ENCODE data around the gene RBFOX1. TPM values are rescaled to one million over a fixed set of nuclear protein-coding genes. Genes with fewer than 3 reads are reported as not detected.

The RBFOX1 gene
- polyA plus RNA-seq, 1 of the 3 experiments (the other 2 are of a cell fraction): not detected

DNA sequence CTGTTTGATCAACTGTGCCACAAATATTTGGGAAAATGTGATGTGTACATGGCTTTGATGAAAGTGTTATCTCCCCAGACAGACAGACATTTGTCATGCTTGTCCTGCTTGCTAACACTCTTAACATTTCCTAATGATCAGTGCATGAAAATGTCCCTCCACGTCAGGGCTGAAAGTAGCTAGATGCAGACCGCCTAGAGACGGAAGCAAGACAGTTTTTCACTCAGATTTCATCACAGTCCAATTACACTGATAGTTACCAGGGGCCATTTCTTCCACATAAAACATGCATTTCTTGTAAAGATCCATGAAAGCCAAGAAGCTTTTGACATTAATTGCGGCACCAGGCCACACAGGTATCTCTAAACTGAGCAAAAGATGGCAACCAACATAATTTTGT lies 347.7 kb downstream of the RBFOX1 start:
- CTCF ChIA-PET: no interaction called here
- H3K4me1 ChIP-seq (ENCODE audit: control insufficient read depth in 1 of 2, insufficient read depth in 2 of 2, low read depth in 1 of 2, low read length in 1 of 2): no peaks in the 10 kb centered on the region
- no peaks in the 10 kb centered on the region for H3K27me3 ChIP-seq (ENCODE audit: insufficient read depth)
- H3K36me3 ChIP-seq (replicated peaks in 1 of 2; ENCODE audit: control insufficient read depth in 1 of 2, insufficient read depth in 2 of 2, low read length in 1 of 2): no peaks in the 10 kb centered on the region
- no peak overlapping the region for H3K4me2 ChIP-seq
- H3K9me3 ChIP-seq: no peaks in the 10 kb centered on the region; the same call in 1 of the 2 replicates
- no peak overlapping the region for H3K9ac ChIP-seq
- 14% methylated on average over 4 of the region's 4 CpGs for WGBS (ENCODE audit: low lambda C conversion rate)
- no peak overlapping the region for H3K4me3 ChIP-seq (ENCODE audit: low read depth in 2 of 2, low read length in 1 of 2)
- H4K20me1 ChIP-seq (ENCODE audit: insufficient read depth): no peaks in the 10 kb centered on the region
- H2AFZ ChIP-seq (ENCODE audit: low read depth): no peak overlapping the region
- TF ChIP-seq, protein P1, sequence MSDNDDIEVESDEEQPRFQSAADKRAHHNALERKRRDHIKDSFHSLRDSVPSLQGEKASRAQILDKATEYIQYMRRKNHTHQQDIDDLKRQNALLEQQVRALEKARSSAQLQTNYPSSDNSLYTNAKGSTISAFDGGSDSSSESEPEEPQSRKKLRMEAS (IDR thresholded peaks at IDR 0.05; ENCODE audit: low read depth): no peak
- TF ChIP-seq, protein P2, sequence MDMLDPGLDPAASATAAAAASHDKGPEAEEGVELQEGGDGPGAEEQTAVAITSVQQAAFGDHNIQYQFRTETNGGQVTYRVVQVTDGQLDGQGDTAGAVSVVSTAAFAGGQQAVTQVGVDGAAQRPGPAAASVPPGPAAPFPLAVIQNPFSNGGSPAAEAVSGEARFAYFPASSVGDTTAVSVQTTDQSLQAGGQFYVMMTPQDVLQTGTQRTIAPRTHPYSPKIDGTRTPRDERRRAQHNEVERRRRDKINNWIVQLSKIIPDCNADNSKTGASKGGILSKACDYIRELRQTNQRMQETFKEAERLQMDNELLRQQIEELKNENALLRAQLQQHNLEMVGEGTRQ (IDR thresholded peaks at IDR 0.05; ENCODE audit: borderline replicate concordance, low read depth, low read length): no peak
- TF ChIP-seq NRF1 (IDR thresholded peaks at IDR 0.05; ENCODE audit: low read depth, low read length) (no peak), EP300 (IDR thresholded peaks at IDR 0.05; ENCODE audit: borderline replicate concordance in 1 of 2, low read depth in 1 of 2, low read length in 1 of 2) (no peak), FOXM1 (IDR thresholded peaks at IDR 0.05; ENCODE audit: low read depth) (no peak), FOXJ3 (CRISPR knock-in tag; IDR thresholded peaks at IDR 0.05) (no peak), TAF1 (IDR thresholded peaks at IDR 0.05; ENCODE audit: borderline replicate concordance, low read depth, low read length) (no peak), GABPA (IDR thresholded peaks at IDR 0.05; ENCODE audit: low read depth) (no peak)
- TF ChIP-seq, protein P3, sequence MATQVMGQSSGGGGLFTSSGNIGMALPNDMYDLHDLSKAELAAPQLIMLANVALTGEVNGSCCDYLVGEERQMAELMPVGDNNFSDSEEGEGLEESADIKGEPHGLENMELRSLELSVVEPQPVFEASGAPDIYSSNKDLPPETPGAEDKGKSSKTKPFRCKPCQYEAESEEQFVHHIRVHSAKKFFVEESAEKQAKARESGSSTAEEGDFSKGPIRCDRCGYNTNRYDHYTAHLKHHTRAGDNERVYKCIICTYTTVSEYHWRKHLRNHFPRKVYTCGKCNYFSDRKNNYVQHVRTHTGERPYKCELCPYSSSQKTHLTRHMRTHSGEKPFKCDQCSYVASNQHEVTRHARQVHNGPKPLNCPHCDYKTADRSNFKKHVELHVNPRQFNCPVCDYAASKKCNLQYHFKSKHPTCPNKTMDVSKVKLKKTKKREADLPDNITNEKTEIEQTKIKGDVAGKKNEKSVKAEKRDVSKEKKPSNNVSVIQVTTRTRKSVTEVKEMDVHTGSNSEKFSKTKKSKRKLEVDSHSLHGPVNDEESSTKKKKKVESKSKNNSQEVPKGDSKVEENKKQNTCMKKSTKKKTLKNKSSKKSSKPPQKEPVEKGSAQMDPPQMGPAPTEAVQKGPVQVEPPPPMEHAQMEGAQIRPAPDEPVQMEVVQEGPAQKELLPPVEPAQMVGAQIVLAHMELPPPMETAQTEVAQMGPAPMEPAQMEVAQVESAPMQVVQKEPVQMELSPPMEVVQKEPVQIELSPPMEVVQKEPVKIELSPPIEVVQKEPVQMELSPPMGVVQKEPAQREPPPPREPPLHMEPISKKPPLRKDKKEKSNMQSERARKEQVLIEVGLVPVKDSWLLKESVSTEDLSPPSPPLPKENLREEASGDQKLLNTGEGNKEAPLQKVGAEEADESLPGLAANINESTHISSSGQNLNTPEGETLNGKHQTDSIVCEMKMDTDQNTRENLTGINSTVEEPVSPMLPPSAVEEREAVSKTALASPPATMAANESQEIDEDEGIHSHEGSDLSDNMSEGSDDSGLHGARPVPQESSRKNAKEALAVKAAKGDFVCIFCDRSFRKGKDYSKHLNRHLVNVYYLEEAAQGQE (IDR thresholded peaks at IDR 0.05; ENCODE audit: low read depth, low read length): no peak
- DNase-seq: no peak
- POLR2A ChIA-PET: no interaction called here
- no peaks in the 10 kb centered on the region for H3F3A ChIP-seq (replicated peaks; ENCODE audit: insufficient read depth)
- no peaks in the 10 kb centered on the region for H3K9me2 ChIP-seq
- no peak overlapping the region for H3K27ac ChIP-seq (ENCODE audit: low read depth in 2 of 2, low read length in 1 of 2)
- H3K79me2 ChIP-seq (ENCODE audit: insufficient read depth): no peaks in the 10 kb centered on the region

DNA sequence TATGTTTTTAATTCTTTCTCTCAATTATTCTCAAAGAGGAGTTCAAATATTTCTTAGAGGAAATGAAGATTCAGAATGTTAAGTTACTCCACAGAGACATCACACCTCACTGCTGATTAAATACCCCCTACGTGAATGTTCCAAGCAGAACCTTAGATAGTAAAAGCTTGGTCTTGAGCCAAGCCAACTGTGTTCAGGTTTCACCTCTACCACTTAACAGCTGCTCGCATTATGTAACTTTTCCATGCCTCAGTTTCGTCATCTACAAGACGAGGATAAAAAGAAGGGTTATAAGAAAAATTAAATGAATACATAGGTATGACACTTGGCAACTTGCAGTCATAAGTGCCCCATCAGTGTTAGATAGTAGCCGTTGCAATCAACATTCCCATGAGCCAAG lies 356.2 kb downstream of the RBFOX1 start:
- no peak overlapping the region for H3K4me3 ChIP-seq (ENCODE audit: low read depth in 2 of 2, low read length in 1 of 2)
- H3K9me2 ChIP-seq: no peaks in the 10 kb centered on the region
- no peak overlapping the region for H3K27ac ChIP-seq (ENCODE audit: low read depth in 2 of 2, low read length in 1 of 2)
- ChIA-PET CTCF (no interaction called here), POLR2A (no interaction called here)
- no peak for DNase-seq
- H3K27me3 ChIP-seq (ENCODE audit: insufficient read depth): no peaks in the 10 kb centered on the region
- 6% methylated on average over 5 of the region's 5 CpGs for WGBS (ENCODE audit: low lambda C conversion rate)
- H2AFZ ChIP-seq (ENCODE audit: low read depth): no peak overlapping the region
- H3K36me3 ChIP-seq (replicated peaks in 1 of 2; ENCODE audit: control insufficient read depth in 1 of 2, insufficient read depth in 2 of 2, low read length in 1 of 2): no peaks in the 10 kb centered on the region
- H3K4me1 ChIP-seq (ENCODE audit: control insufficient read depth in 1 of 2, insufficient read depth in 2 of 2, low read depth in 1 of 2, low read length in 1 of 2): no peaks in the 10 kb centered on the region
- no peaks in the 10 kb centered on the region for H4K20me1 ChIP-seq (ENCODE audit: insufficient read depth)
- H3K9ac ChIP-seq: no peak overlapping the region
- H3K9me3 ChIP-seq: no peaks in the 10 kb centered on the region
- no peak overlapping the region for H3K4me2 ChIP-seq
- no peaks in the 10 kb centered on the region for H3K79me2 ChIP-seq (ENCODE audit: insufficient read depth)
- H3F3A ChIP-seq (replicated peaks; ENCODE audit: insufficient read depth): no peaks in the 10 kb centered on the region
- TF ChIP-seq POLR2AphosphoS5 (IDR thresholded peaks at IDR 0.05; ENCODE audit: low read depth, low read length) (no peak), CHD2 (IDR thresholded peaks at IDR 0.05; ENCODE audit: low read length, partially characterized antibody) (no peak), FOXJ3 (CRISPR knock-in tag; IDR thresholded peaks at IDR 0.05) (no peak), TEAD4 (IDR thresholded peaks at IDR 0.05; ENCODE audit: borderline replicate concordance, insufficient read depth) (no peak), FOSL2 (IDR thresholded peaks at IDR 0.05; ENCODE audit: borderline replicate concordance, low read depth) (no peak), FOXM1 (IDR thresholded peaks at IDR 0.05; ENCODE audit: low read depth) (no peak), SMC3 (IDR thresholded peaks at IDR 0.05; ENCODE audit: low read depth, low read length) (no peak)
- TF ChIP-seq, protein P3 (IDR thresholded peaks at IDR 0.05; ENCODE audit: low read depth, low read length): no peak
- TF ChIP-seq, protein P4, sequence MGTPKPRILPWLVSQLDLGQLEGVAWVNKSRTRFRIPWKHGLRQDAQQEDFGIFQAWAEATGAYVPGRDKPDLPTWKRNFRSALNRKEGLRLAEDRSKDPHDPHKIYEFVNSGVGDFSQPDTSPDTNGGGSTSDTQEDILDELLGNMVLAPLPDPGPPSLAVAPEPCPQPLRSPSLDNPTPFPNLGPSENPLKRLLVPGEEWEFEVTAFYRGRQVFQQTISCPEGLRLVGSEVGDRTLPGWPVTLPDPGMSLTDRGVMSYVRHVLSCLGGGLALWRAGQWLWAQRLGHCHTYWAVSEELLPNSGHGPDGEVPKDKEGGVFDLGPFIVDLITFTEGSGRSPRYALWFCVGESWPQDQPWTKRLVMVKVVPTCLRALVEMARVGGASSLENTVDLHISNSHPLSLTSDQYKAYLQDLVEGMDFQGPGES (IDR thresholded peaks at IDR 0.05; ENCODE audit: low read depth, low read length): no peak

All from SK-N-SH (cell line).